Stimulated activated CD8-positive, alpha-beta memory T cell treated with anti-CD3 and anti-CD28 coated beads, Interleukin-7, amount 100 ng/mL, for 48 hours (primary cell): ENCODE data around the gene KDM4C.

Experiments used
- DNase-seq, 2 donors: peaks; one replicate each; pipeline ENCODE4 v3.0.0-alpha.2; 2020; ENCODE audit warnings: low read depth in 1 of 2; ENCODE audit errors: extremely low read depth in 1 of 2

The KDM4C gene

DNA sequence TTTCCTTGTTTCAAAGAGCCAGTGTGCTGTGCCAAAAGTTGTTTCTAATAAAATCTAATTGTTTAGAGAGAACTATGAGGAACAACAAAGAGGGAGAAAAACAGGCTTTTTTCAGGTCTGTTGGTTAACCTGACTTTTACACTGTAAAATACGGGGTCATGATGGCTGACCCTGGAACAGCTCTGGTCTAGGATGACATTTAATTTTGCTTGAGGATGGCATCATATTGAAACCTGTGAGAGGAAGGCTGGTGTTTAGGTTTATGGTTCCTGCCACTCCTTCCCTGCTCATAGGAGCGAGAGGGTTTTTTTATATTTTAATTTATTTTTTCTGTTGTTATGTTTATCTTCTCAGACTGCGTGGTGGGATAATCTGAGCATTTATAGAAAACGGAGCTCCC, 327.6 kb downstream of the KDM4C start:
- DNase-seq = no peak

- no peak for DNase-seq
Observed at GRCh38 chr9:7086389-7086788, 328.6 kb downstream of the KDM4C start.

- DNase-seq = no peak
Observed at GRCh38 chr9:7088611-7089010, 330.8 kb downstream of the KDM4C start.

DNA sequence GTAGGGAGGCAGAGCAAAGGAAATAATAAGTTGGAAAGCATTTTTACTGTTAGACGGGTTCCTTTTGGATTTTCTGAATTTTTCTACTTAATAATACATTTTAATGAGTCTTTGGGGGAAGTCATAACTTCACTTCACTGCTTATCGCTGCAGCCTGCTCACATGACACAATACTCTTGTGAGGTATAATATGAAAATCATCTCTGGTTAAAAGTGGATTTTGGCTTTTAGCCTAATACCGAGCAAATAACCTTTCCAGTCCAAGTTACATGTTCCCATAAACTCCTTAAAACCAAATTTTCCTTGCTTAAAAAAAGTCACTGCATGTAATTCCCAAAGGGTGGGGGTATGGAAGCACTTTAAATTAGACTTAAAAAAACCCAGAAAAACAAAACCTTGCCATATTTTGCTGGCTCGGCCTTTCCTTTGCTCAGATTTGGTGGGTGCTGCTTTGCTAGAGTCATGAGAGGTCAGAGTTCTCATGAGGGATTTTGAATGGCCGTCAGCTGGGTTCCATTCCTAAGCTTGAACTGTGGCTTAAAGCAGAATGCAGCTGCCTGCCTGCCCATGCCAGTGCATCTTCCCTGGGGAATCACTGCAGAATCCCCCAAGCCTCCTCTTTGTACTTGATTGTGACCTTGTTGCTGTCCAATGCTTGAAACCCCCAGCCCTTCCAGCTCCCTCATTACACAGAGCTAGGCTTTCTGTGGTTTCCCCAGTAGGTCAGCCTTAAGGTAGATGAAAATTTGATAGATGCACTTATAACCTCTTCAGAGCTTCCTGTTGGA, 331.8 kb downstream of the KDM4C start:
- no peak for DNase-seq

DNA sequence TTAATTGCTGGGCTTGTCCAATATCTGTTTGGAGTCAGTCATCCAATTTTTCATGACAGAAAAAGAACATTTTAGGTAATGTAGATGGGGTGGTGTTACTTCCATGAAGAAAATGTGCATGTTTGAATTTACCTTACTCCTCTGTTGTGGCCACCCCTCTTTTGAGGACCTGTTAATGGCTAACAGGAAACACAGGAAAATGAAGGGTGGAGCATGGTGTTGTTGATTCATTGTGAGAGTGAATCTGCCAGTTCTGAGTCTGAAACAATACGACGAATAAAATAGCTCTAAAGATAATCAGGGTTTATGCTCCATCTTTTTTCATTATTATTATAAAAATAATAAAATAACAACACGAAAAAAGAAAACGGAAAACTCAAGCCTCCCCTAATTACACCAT, 335.3 kb downstream of the KDM4C start:
- no peak for DNase-seq

GRCh38 chr9:7094052-7094451, 336.3 kb downstream of the KDM4C start:
- no peak for DNase-seq

- no peak for DNase-seq
Observed at GRCh38 chr9:7094576-7094975, 336.8 kb downstream of the KDM4C start.

DNA sequence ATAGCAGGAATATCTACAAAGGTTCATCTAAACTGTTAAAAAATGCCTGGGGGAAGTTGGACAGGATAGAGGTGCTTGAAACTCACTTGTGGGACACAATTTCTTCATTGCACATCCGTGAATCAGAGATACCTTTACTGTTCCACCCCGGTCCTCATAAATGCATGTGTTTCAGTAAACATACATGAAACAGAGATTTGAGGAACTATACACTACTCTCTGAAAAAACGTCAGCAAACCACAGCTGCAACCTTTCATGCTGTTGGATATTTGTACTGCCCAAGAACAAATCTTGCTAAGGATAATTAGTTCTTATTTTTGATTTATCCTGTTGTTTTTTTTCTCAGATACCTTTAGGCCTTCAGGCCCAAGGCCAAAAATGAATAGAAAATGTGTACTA, 337.3 kb downstream of the KDM4C start:
- no peak for DNase-seq

GRCh38 chr9:7097040-7097715, 339.4 kb downstream of the KDM4C start:
- no peak for DNase-seq

- DNase-seq = no peak
Observed at GRCh38 chr9:7097785-7098752, 340.3 kb downstream of the KDM4C start.

DNA sequence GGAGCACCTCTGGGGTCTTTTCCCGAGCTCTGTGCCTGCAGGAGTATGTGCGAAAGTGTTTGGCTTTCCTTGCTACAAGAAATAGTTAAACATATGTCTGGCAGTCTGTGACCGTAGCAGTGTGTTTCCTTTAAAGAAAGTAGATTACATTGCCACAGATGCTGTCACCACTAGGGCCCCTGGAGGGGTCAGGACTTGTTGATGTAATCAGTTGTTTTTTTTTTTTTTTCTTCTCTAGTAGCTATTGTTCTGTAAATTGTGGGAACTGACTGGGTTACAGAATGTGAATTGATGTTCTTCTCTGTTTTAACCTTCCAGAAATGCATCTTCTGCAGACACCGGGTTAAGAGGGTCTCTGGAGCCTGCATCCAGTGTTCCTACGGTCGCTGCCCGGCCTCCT, 345.6 kb downstream of the KDM4C start:
- DNase-seq = no peak

GRCh38 chr9:7103771-7104170, 346.0 kb downstream of the KDM4C start:
- DNase-seq = no peak

DNA sequence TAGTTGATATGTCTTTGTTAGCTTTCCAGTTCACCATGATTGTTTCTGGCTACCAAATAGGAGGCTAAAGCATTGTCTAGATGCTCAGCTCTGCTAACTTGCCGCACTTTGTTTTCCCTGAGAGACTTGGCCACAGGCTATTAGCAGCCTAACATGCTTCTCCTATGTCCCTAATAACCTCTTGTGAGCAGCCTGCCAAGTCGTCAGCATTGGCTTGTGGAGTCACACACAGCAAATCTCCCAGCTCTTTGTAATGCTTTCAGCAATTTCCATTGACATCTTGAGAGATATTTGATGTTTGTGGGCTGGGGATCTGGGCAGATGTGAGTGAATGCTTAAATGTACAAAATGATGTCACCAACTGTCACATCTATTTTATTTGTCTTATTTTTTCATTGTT, 346.9 kb downstream of the KDM4C start:
- DNase-seq = no peak

DNA sequence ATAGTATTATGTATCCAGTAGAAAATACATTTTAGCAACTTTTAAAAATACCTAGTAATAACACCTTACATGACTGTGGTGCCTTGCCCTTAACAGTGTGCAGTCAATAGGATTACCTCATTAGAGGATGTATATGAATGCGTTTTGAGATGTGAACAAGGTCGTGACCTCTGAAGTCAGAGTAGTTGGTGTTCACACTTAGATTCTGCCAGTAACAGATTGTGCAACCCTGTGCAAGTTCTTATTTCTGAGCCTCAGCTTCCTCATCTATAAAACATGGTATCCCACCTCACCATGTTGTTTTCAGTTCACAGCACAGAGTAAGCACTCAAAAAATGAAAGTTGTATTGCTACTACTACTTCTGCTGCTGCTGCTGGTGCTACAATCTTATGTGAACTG, 347.3 kb downstream of the KDM4C start:
- DNase-seq = no peak

GRCh38 chr9:7108936-7109335, 351.2 kb downstream of the KDM4C start:
- no peak for DNase-seq

DNA sequence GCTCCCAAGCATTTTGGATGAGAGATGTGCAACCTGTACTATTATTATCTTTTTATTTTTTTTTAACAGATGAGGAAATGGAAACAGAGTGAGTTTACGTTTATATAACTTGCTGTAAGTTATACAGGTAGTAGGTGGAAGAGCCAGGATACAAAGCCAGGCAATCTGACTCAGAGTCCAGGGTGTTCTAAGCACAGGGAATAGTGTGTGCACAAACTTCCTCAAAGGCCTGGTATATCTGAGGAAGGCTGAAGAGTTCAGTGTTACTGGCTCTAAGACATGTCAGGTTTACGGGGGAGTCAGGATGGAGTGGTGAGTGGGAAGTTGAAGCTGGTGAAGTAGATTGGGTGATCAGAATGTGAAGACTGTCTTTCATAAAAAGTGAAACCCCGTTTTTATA, 353.6 kb downstream of the KDM4C start:
- no peak for DNase-seq

- DNase-seq = no peak
Observed at GRCh38 chr9:7115606-7116005, 357.8 kb downstream of the KDM4C start.

GRCh38 chr9:7117676-7118561, 360.1 kb downstream of the KDM4C start:
- no peak for DNase-seq

DNA sequence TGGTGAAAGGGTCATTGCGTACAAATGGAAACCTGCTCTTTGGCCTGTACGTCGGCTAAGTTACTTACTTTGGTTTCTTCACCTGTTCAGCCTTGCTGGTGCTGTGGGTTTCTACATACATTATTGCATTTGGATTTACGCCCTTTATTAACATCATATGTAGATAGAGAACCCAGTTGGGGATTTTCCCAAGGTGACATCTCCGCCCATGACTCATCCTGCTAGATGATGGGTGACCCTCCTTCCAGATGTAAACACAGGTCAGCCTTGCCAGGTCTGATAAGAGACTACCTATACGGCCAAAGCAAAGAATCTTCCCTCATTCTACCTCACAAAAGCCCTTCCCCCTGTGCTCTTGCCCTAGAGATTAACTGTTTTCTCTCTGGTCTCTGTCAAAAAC, 360.9 kb downstream of the KDM4C start:
- no peak for DNase-seq

- no peak for DNase-seq
Observed at GRCh38 chr9:7119612-7120011, 361.8 kb downstream of the KDM4C start.
